AG04450 (cell line): ENCODE data around the gene NANOS3. TPM values are rescaled to one million over a fixed set of nuclear protein-coding genes. Genes with fewer than 3 reads are reported as not detected.

Experiments
- CTCF ChIA-PET: fragments of 300-600, 350-600 bp; formaldehyde crosslinking; extraction: SDS; loops from one replicate; lab custom pipeline; 2022; ENCODE audit warnings: antibody characterized with exemption, inconsistent platforms; lab: Charles Lee
- POLR2A ChIA-PET: fragments of 350-600 bp; formaldehyde crosslinking; extraction: SDS; loops from one replicate; lab custom pipeline; 2021; ENCODE audit warnings: antibody characterized with exemption, inconsistent platforms; lab: Yijun Ruan, JAX
- DNase-seq: peaks from one replicate; pipeline ENCODE4 v3.0.0-alpha.2; 2011; ENCODE audit warnings: low read depth, low spot score
- H3K27ac ChIP-seq: one replicate; pipeline ENCODE4 v1.5.1; 2012; ENCODE audit warnings: low read depth, low read length, control low read depth
- H3K27me3 ChIP-seq: one replicate; pipeline ENCODE4 v1.6.0; 2012; ENCODE audit warnings: low read length; ENCODE audit not compliant: control insufficient read depth, insufficient read depth
- H3K4me3 ChIP-seq: 2 replicates; pipeline ENCODE4 v1.5.1; 2011; ENCODE audit warnings: mild to moderate bottlenecking, low read depth, low read length, control low read depth
- H3K9me3 ChIP-seq: 2 replicates; pipeline ENCODE4 v1.5.1; 2012; ENCODE audit warnings: low read length; ENCODE audit not compliant: control insufficient read depth, insufficient read depth
- polyA plus RNA-seq: library from polyadenylated mRNA; depleted of rRNA; stranded (reverse); fragments of >200 nt; gene quantifications from 2 replicates; pipeline ENCODE4 v1.2.3, GENCODE V29; 2011
- TF ChIP-seq, protein P1 (sequence below): IDR thresholded peaks from 2 replicates; pipeline ENCODE4 v1.5.1; 2011; ENCODE audit warnings: low read depth, low read length, control low read depth, inconsistent platforms

The NANOS3 gene
- polyA plus RNA-seq, 1 experiment, result 0.36 TPM

DNA sequence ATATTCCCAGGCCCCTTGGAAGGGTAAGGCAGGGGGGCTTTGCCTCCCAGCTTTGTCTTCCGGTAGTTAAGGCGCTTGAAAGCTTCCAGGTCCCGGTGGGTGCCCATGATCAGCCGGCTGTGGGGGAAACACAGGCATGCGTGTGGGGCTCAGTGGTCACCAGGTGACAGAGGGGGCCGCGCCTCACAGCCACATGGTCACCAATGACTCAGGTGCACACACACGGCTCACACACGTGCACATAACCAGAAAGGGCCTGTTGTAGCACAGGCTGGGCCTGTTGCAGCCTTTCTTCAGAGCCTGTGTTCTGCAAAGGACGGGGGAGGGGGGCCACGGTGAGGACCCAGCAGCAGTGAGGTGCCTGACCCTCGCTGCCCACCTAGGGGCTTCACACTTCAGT is 5.9 kb downstream of the NANOS3 start:
- no peak for DNase-seq
- no peak overlapping the region for H3K27ac ChIP-seq
- H3K9me3 ChIP-seq, result no peaks in the 10 kb centered on the region; the same call in 1 of the 2 replicates
- TF ChIP-seq, protein P1, sequence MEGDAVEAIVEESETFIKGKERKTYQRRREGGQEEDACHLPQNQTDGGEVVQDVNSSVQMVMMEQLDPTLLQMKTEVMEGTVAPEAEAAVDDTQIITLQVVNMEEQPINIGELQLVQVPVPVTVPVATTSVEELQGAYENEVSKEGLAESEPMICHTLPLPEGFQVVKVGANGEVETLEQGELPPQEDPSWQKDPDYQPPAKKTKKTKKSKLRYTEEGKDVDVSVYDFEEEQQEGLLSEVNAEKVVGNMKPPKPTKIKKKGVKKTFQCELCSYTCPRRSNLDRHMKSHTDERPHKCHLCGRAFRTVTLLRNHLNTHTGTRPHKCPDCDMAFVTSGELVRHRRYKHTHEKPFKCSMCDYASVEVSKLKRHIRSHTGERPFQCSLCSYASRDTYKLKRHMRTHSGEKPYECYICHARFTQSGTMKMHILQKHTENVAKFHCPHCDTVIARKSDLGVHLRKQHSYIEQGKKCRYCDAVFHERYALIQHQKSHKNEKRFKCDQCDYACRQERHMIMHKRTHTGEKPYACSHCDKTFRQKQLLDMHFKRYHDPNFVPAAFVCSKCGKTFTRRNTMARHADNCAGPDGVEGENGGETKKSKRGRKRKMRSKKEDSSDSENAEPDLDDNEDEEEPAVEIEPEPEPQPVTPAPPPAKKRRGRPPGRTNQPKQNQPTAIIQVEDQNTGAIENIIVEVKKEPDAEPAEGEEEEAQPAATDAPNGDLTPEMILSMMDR, result no peak
- CTCF ChIA-PET, result interaction anchor here (0.6 to 1.3 kb wide), 3 partner anchors 192 to 435 kb away, joined by 4 to 6 read pairs (median 4); no protein-coding TSS in a partner anchor
- no peak overlapping the region for H3K4me3 ChIP-seq
- POLR2A ChIA-PET, result no interaction called here
- peaks cover 2% of the 10 kb centered on the region for H3K27me3 ChIP-seq

DNA sequence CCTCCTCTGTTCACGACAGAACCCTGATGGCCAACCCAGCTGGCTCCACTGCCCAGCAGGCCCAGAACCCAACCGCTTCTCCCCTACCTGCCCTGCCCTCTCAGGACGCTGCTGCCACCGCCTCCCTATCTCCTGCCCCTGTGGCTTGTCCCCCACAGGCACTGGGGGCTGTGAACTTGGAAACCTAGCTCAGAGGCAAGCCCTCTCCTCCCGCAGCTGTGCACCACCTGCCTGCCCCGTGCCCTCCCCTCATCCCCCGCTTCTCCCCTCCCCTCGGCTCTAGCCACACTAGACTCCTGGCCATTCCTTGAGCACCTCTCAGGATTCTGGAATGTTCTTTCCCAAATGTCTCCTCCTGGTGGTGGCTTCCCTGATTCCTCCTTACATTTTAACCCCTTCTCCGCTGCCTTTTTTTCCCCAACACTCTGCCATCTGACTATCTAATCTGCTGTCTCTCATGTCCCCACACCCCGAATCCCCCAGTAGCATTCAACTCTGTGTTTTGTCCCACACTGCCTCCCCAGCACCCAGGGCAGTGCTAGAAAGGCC is 6.7 kb downstream of the NANOS3 start:
- TF ChIP-seq, protein P1, result peak; percentile 37
- H3K27ac ChIP-seq, result no peak overlapping the region
- H3K27me3 ChIP-seq, result peaks cover 6% of the 10 kb centered on the region
- ChIA-PET CTCF (interaction anchor here (1.3 kb wide), 1 partner anchor 192 kb away, joined by 6 read pairs; no protein-coding TSS in a partner anchor), POLR2A (interaction anchor here (0.9 kb wide), 1 partner anchor 70 kb away, joined by 3 read pairs; no protein-coding TSS in a partner anchor)
- H3K4me3 ChIP-seq, result no peak overlapping the region
- no peak for DNase-seq
- H3K9me3 ChIP-seq, result no peaks in the 10 kb centered on the region; the same call in 1 of the 2 replicates

GRCh38 chr19:13884726-13885591 is 8.0 kb downstream of the NANOS3 start:
- POLR2A ChIA-PET, result interaction anchor here (0.9 to 1.1 kb wide), 2 partner anchors 57 to 68 kb away, joined by 3 to 4 read pairs; no protein-coding TSS in a partner anchor
- DNase-seq, result no peak
- no peaks in the 10 kb centered on the region; the same call in 1 of the 2 replicates for H3K9me3 ChIP-seq
- no peak overlapping the region for H3K27ac ChIP-seq
- peaks cover 10% of the 10 kb centered on the region for H3K27me3 ChIP-seq
- H3K4me3 ChIP-seq, result no peak overlapping the region
- TF ChIP-seq, protein P1, result no peak
- CTCF ChIA-PET, result no interaction called here

DNA sequence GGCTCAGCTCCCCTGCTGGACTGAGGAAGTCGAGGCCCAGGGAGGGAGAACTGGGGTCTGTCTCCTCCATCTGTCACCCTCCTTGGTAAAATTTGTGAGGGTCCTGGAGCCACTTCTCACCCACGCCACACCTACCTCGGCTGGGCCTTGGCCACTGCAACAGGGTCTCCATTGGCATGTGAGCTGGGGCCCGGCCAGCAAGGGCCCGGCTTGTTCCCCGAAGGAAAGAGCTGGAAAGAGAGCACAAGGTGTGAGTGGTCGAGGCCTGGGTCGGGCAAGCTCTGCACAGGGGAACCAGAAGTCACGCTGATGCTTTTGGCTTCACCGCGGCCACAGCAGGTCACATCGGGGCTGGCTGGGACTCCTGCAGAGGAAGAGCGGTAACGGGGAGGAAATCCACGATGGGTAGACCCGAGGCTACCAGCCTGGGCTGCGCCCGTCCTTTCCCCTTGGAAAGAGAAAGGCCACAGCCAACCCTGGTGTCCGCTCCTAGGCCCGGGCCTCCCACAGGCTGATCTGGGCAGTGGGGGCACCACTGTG is 9.0 kb downstream of the NANOS3 start:
- POLR2A ChIA-PET, result interaction anchor here (1.1 kb wide), 2 partner anchors 56 to 120 kb away, joined by 3 to 4 read pairs; partner anchors contain the start of gene RFX1
- Histone ChIP-seq H3K4me3 (no peak overlapping the region), H3K27me3 (peaks cover 10% of the 10 kb centered on the region), H3K9me3 (no peaks in the 10 kb centered on the region; the same call in 1 of the 2 replicates), H3K27ac (no peak overlapping the region)
- TF ChIP-seq, protein P1, result no peak
- CTCF ChIA-PET, result no interaction called here
- DNase-seq, result no peak
